SKM-1 treated with dmso at 0.1 percent for 144 hours (cell line): ENCODE results near the gene RSRC1.
"Not testable (repeated sequence)": the region's sequence is repeated elsewhere in the genome, so short reads cannot be mapped to it uniquely, and the experiment has no call there.

Experiments
- DNase-seq: peaks from one replicate; lab custom pipeline; 2025; ENCODE audit not compliant: unreplicated experiment; lab: John Stamatoyannopoulos, UW

Gene RSRC1

GRCh38 chr3:158519776-158520175, 409.9 kb downstream of the RSRC1 start:
- no peak for DNase-seq

GRCh38 chr3:158520433-158520832, 410.5 kb downstream of the RSRC1 start:
- DNase-seq, result no peak

DNA sequence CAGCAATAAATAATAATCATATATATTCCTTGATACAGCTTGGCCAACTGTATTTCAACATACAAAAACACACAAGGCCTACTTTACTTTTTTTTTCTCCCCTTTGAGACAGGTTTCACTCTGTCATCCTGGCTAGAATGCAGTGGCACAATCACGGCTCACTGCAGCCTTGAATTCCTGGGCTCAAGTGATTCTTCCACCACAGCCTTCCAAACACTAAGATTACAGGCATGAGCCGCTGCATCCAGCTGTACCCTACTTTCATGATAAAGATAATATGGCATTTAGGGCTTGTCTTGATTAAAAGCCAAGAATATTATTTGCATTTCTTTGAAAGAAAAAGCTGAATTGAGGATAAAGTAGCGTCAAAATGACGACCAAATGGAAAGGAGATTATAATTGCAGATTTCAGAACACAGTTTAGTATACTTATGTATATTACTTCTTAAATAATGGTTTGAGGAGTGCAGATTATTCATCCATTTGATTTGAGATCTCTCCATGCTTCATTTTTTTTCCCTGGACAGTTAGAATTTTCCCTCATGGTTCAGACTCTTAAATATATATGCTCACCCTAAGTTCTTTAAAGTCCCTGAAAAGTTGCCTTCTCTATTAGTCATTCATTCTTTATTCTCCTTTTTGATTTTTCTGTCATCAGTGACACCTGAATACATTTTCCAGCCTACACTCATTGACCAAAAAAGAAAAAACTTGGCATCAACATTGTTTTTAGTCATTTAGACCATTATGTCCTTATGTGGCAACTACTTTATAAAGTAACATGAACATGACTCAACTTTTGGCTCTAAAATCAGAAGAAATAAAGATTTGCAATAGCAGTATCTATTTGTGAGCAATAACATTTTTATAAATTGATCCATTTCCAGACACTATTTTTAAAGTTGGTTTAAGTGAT, 412.6 kb downstream of the RSRC1 start:
- no peak for DNase-seq

DNA sequence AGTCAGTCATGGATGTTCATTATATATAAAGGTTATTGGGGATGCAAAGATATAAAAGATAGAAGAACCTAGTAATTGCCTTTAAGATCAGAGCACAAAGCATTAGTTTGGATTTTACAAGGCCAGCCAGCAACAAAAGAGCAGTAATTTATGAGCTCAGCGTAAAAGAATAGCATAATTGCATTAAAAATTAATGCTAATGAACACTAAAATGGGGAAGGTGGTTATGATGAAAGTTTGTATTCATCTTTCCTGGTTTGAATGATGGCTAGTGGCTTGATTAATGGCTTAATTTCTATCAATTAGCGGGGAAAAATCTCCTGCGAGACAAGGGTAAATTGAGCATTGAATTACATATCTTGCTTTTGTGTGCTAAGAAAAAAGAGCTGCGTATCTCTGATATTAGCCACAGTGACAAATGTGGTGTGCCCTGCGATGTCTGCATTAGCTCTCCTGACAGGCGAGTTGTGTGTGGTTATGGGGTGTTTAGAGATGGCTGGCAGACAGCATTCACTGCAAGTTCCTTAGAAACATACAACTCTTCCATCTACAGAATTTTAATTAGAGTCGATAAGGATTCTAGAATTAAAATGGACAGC, 418.3 kb downstream of the RSRC1 start:
- no peak for DNase-seq

- no peak for DNase-seq
Measured at GRCh38 chr3:158531334-158531733, 421.4 kb downstream of the RSRC1 start.

DNA sequence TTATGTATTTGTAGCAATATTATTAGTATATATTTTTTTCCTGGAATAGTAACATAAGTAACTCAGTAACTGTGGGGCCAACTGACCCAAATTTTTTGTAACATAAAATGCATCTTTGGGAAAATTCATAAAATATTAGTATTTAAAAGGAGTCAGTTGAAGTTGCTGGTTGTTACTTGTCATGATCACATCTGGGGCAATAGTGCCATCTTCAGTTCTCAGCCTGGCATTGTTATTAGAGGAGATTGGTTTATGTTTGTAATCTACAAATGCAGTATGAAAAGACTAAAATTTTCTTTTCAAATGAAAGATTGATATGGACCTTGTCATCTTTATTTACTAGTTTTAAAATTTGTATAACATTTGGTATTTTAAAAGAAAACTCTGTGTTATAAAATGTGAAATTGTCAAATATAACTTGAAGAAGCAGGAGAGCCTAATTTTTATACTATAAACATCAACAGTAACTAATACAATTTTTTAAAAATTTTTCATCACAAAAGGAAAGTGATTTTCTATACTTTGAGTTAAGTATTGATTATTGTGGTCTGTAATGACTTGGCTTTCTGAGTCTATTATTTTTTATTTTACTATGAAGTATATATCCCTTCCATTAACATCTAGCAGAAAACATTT, 422.3 kb downstream of the RSRC1 start:
- DNase-seq, result peak; percentile 39

GRCh38 chr3:158535918-158536317, 426.0 kb downstream of the RSRC1 start:
- no peak for DNase-seq

GRCh38 chr3:158539414-158540014, 429.6 kb downstream of the RSRC1 start:
- peak; percentile 37 for DNase-seq

DNA sequence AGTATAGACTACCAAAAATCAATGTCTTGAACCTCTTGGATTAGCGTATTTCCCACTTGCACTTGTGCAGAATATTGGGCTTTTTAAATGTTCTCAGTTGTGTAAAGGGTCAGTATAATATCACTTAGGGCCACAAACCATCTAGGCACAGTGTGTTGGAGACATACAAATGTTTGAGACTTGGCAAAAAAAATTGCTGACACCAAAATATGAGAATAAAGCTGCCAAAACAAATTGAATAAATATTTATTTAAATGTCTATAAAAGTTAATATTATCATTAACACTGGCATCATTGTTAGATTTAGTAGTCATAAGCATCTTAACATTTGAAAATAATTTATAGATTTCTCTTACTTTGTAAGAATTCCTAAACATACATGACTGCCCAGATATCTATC, 430.2 kb downstream of the RSRC1 start:
- no peak for DNase-seq

GRCh38 chr3:158548691-158549090, 438.8 kb downstream of the RSRC1 start:
- no peak for DNase-seq

- DNase-seq, result not testable (repeated sequence)
Measured at GRCh38 chr3:158549938-158550337, 440.0 kb downstream of the RSRC1 start.

DNA sequence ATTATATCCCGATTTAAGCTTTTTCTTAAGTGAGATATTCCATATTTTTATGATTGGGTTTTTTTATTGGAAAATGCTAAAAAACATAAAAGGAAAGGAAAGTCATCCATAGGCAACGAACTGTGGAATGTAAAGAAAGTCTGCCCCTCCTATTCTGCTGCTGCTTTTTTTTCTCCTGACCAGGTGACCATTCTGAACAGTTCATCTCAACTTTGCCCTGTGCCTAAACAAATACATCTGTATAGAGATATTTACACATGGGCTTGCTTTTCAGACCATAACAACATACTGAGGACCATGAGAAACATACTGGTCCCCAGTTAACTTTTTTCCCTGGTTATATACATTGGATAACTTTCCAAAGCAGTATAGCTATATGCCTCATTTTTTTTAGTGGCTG, 442.2 kb downstream of the RSRC1 start:
- no peak for DNase-seq

- DNase-seq, result no peak
Measured at GRCh38 chr3:158559504-158559903, 449.6 kb downstream of the RSRC1 start.

- DNase-seq, result no peak
Measured at GRCh38 chr3:158560979-158561378, 451.1 kb downstream of the RSRC1 start.

DNA sequence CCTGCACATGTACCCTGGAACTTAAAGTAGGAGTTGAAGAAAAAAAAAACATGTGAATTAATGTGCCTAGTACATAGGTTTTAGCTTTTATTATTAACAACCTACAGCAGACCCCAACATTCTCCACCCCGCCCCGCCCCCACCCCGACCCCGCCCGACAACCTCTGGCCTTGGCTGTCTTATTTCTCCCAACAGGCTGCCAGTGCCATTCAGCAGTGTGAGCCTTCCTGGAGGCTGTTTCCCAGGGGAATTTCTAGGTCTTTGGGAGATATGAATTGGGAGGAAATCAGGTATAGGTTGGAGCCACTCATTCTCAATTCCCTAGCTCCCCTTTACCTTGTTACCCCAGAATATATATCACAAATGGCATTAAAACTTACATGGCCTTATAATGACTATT, 452.8 kb downstream of the RSRC1 start:
- DNase-seq, result no peak

GRCh38 chr3:158563076-158563475, 453.2 kb downstream of the RSRC1 start:
- no peak for DNase-seq

DNA sequence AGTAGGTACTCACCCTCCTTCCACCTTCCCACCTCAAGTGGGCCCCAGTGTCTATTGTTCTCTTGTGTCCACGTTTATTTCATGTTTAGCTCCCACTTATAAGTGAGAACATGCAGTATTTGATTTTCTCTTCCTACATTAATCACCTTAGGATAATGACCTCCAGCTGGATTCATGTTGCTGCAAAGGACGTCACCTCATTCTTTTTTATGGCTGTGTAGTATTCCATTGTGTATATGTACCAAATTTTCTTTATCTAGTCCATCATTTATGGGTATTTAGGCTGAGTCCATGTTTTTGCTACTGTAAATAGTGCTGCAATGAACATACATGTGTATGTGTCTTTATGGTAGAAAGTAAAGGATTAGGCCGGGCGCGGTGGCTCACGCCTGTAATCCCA, 455.2 kb downstream of the RSRC1 start:
- DNase-seq, result no peak

DNA sequence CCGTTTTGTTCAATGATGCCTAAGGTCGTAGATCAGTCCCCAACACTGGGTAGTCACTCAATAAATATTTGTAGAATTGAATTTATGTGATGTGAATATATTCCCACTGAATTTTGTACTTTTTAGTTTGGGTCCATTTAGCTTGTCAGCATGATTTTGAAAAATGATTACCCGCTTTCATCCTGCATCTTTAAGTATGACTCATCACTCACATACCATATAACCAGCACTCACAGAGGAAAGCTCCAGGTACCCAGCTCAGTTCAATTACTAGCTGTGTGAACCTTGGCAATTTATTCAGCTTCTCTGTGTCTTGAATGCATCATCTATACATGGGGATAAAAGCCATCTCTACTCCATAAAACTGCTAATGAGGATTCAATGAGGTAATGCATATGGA, 458.9 kb downstream of the RSRC1 start:
- no peak for DNase-seq

DNA sequence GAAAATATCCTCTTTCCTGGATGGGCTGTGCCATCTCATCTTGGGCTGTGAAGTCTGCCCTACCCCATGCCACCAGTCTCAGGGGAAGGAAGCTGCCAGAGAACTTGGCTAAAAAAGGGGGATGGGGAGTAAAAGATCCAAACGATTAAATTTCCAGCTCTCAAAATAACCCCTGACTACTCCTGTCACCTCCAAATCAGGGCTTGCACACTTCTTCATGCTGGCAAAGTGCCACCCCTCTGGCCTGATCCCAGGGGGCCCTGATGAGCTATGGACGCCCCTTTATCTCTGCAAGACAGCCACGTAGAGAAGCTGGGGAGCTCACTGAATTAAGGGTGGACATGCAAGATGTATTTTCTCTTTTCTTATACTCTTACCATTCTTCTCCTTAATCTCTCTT, 459.9 kb downstream of the RSRC1 start:
- no peak for DNase-seq

DNA sequence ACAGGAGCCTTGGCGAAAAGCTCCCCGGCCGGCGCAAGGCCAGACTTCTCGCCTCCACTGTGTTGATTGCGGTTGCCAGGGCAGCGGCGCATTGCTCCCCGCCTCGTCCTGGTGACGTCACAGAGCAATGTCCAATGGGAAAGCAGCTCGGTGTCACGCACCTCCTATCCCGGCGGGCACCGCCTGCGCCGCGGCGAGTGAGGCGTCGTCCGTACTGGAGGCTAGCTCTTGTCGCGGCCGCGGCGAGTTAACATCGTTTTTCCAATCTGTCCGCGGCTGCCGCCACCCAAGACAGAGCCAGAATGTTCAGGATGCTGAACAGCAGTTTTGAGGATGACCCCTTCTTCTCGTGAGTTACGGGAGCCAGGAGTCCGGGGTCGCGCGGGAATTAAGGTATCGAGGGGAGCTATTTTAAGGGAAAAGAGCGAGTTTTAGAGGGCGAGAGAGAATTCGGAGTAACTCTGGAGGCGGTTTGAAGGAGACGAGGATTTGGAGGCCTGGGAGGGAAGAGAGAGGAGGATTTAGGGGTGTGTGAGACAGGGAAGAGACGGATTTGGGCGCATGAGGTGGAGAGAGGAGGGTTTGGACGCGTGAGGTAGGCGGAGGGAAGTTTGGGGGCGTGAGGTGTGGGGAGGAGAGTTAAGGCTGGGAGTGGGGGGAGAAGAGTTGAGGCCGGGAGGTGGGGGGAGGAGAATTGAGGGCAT, 461.3 kb downstream of the RSRC1 start, which contains the start of gene MLF1:
Gene MLF1 (plus strand): TSS at position 196 of the 704 bp plus-strand sequence. CDS start 107 bp downstream, at position 303.
- DNase-seq, result peak; percentile 92
